Activated CD4-positive, alpha-beta T cell treated with anti-CD3 and anti-CD28 coated beads, Interleukin-2, Interleukin-4, amounts not matched to agents 100 ng/mL and 50 ng/mL, durations not matched to agents 16 hours and 8 hours (primary cell): ENCODE data around the gene ARNT2.
"Not testable (repeated sequence)": the region's sequence is repeated elsewhere in the genome, so short reads cannot be mapped to it uniquely, and the experiment has no call there.

Experiments used
- DNase-seq: peaks from one replicate; pipeline ENCODE4 v3.0.0-alpha.2; 2020; ENCODE audit warnings: low spot score

The ARNT2 gene

GRCh38 chr15:80492409-80492808, 88.2 kb downstream of the ARNT2 start:
- no peak for DNase-seq

- no peak for DNase-seq
Observed at GRCh38 chr15:80492874-80493273, 88.7 kb downstream of the ARNT2 start.

- no peak for DNase-seq
Observed at GRCh38 chr15:80494351-80494751, 90.2 kb downstream of the ARNT2 start.

- DNase-seq: no peak
Observed at GRCh38 chr15:80494756-80495155, 90.6 kb downstream of the ARNT2 start.

GRCh38 chr15:80495401-80495942, 91.3 kb downstream of the ARNT2 start:
- DNase-seq: no peak

GRCh38 chr15:80496096-80496495, 91.9 kb downstream of the ARNT2 start:
- no peak for DNase-seq

GRCh38 chr15:80497221-80497620, 93.0 kb downstream of the ARNT2 start:
- no peak for DNase-seq

- DNase-seq: no peak
Observed at GRCh38 chr15:80498652-80499051, 94.5 kb downstream of the ARNT2 start.

GRCh38 chr15:80500021-80500420, 95.8 kb downstream of the ARNT2 start:
- no peak for DNase-seq

GRCh38 chr15:80501476-80501875, 97.3 kb downstream of the ARNT2 start:
- no peak for DNase-seq

GRCh38 chr15:80502782-80503181, 98.6 kb downstream of the ARNT2 start:
- DNase-seq: no peak

GRCh38 chr15:80503319-80503952, 99.3 kb downstream of the ARNT2 start:
- no peak for DNase-seq

- DNase-seq: no peak
Observed at GRCh38 chr15:80504931-80505330, 100.7 kb downstream of the ARNT2 start.

GRCh38 chr15:80506286-80506893, 102.2 kb downstream of the ARNT2 start:
- no peak for DNase-seq

GRCh38 chr15:80507131-80507530, 102.9 kb downstream of the ARNT2 start:
- no peak for DNase-seq

GRCh38 chr15:80507638-80508316, 103.6 kb downstream of the ARNT2 start:
- no peak for DNase-seq

- DNase-seq: no peak
Observed at GRCh38 chr15:80508783-80509182, 104.6 kb downstream of the ARNT2 start.

GRCh38 chr15:80509800-80510199, 105.6 kb downstream of the ARNT2 start:
- DNase-seq: no peak

GRCh38 chr15:80510985-80511384, 106.8 kb downstream of the ARNT2 start:
- DNase-seq: not testable (repeated sequence)

GRCh38 chr15:80512726-80513660, 108.8 kb downstream of the ARNT2 start:
- no peak for DNase-seq

- DNase-seq: no peak
Observed at GRCh38 chr15:80514071-80514780, 110.0 kb downstream of the ARNT2 start.
